CD4-positive, alpha-beta T cell (primary cell): Measurements from ENCODE around the gene TTBK1. TPM values are rescaled to one million over a fixed set of nuclear protein-coding genes. Genes with fewer than 3 reads are reported as not detected.

Experiments
- ATAC-seq: fragments of 200-7000 bp; cut with Tn5 transposase; one replicate; pipeline ENCODE4 v1.10.0; 2022; ENCODE audit warnings: mild to moderate bottlenecking; ENCODE audit not compliant: poor library complexity
- CTCF ChIA-PET: fragments of 350-600 bp; sonication (Branson Sonifier 250); formaldehyde crosslinking; loops from one replicate; lab custom pipeline; 2021; ENCODE audit warnings: antibody characterized with exemption, inconsistent platforms; lab: Charles Lee
- POLR2A ChIA-PET: fragments of 350-600 bp; sonication (Branson Sonifier 250); formaldehyde crosslinking; loops from one replicate; lab custom pipeline; 2021; ENCODE audit warnings: antibody characterized with exemption, inconsistent platforms; lab: Charles Lee
- DNase-seq, 14 experiments: peaks; one replicate each; pipeline ENCODE4 v3.0.0-alpha.2; 2013 to 2020; ENCODE audit warnings: mixed read lengths in 2 of 14
- H3K27ac ChIP-seq, 2 donors: one replicate each; pipeline versions ENCODE4 v1.5.1 to v1.7.0; 2013; ENCODE audit warnings: low read length in 2 of 2, low read depth in 1 of 2, mild to moderate bottlenecking in 1 of 2
- H3K27me3 ChIP-seq, 2 experiments: 1 replicate in 1 of 2; 2 replicates in 1 of 2; pipeline versions ENCODE4 v1.6.1 to v1.7.0; 2013; ENCODE audit warnings: low read length in 2 of 2, control low read depth in 1 of 2, mild to moderate bottlenecking in 1 of 2, moderate library complexity in 1 of 2; ENCODE audit not compliant: insufficient read depth in 2 of 2, control insufficient read depth in 1 of 2
- H3K36me3 ChIP-seq: one replicate; pipeline ENCODE4 v1.6.1; 2013; ENCODE audit warnings: low read length, control low read depth; ENCODE audit not compliant: insufficient read depth
- H3K4me1 ChIP-seq: one replicate; pipeline ENCODE4 v1.6.1; 2013; ENCODE audit warnings: low read length, control low read depth; ENCODE audit not compliant: insufficient read depth
- H3K4me3 ChIP-seq: one replicate; pipeline ENCODE4 v1.5.1; 2013; ENCODE audit warnings: mild to moderate bottlenecking, low read length, moderate library complexity
- H3K9me3 ChIP-seq, 2 experiments: 1 replicate in 1 of 2; 2 replicates in 1 of 2; pipeline versions ENCODE4 v1.6.1 to v1.7.0; 2013; ENCODE audit warnings: low read length in 2 of 2, mild to moderate bottlenecking in 2 of 2, control low read depth in 1 of 2, moderate library complexity in 1 of 2; ENCODE audit not compliant: control insufficient read depth in 1 of 2, insufficient read depth in 1 of 2
- H3K27ac Mint-ChIP-seq: one replicate; pipeline ENCODE4 v1.8.0; 2020; ENCODE audit warnings: mixed read lengths
- H3K27me3 Mint-ChIP-seq: one replicate; pipeline ENCODE4 v1.8.0; 2021; ENCODE audit warnings: mixed read lengths
- H3K36me3 Mint-ChIP-seq: one replicate; pipeline ENCODE4 v1.8.0; 2021; ENCODE audit warnings: low read depth, mixed read lengths
- H3K4me1 Mint-ChIP-seq: one replicate; pipeline ENCODE4 v1.8.0; 2021; ENCODE audit warnings: low read depth, mixed read lengths
- H3K4me3 Mint-ChIP-seq: one replicate; pipeline ENCODE4 v1.8.0; 2020; ENCODE audit warnings: mild to moderate bottlenecking, mixed read lengths
- H3K9me3 Mint-ChIP-seq: one replicate; pipeline ENCODE4 v1.8.0; 2020; ENCODE audit warnings: mixed read lengths
- intact Hi-C, 2 experiments: fragments of 100-400 bp; cut with DNase I in 1 of 2; cut with micrococcal nuclease in 1 of 2; formaldehyde crosslinking; loops; one replicate each; pipeline versions ENCODE4 v1.15.1 to v1.9.0; 2023 to 2025; cut with DNase I, micrococcal nuclease
- total RNA-seq, 174 experiments: library from RNA in 2 of 174; stranded (reverse) in 2 of 174; gene quantifications; one replicate each; pipeline ENCODE4 v1.2.3 and lab custom pipeline; 2021 to 2026
- TF ChIP-seq, protein P1 (sequence below): fragments of 200-600 bp; IDR thresholded peaks from one replicate; pipeline ENCODE4 v1.8.0; 2022; ENCODE audit warnings: antibody characterized with exemption, mild to moderate bottlenecking

TTBK1 gene
- total RNA-seq, 2 experiments from 2014 or later = not detected

DNA sequence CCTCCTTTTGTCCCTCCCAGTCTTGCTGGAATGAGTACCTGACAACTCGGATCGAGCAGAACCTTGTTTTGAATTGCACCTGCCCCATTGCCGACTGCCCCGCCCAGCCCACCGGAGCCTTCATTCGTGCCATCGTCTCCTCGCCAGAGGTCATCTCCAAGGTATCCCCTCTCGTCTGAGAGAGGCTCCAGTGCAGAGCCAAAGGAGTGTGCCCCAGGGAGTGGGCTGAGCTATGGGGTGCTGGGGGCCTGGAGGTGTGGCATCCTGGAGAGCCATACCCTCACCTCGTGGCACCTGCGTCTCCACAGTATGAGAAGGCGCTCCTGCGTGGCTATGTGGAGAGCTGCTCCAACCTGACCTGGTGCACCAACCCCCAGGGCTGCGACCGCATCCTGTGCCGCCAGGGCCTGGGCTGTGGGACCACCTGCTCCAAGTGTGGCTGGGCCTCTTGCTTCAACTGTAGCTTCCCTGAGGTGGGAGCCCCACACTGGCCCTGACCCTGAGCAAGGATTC is 22.8 kb upstream of the TTBK1 start:
- Histone ChIP-seq H3K36me3 (peaks cover 31% of the 10 kb centered on the region), H3K27me3 (no peaks in the 10 kb centered on the region), H3K27ac (no peak overlapping the region), H3K9me3 (no peaks in the 10 kb centered on the region), H3K4me3 (no peak overlapping the region), H3K4me1 (peaks cover 48% of the 10 kb centered on the region)
- DNase-seq (peak in 1 of 14 experiments; percentile 27), ATAC-seq (no peak)
- TF ChIP-seq, protein P1, sequence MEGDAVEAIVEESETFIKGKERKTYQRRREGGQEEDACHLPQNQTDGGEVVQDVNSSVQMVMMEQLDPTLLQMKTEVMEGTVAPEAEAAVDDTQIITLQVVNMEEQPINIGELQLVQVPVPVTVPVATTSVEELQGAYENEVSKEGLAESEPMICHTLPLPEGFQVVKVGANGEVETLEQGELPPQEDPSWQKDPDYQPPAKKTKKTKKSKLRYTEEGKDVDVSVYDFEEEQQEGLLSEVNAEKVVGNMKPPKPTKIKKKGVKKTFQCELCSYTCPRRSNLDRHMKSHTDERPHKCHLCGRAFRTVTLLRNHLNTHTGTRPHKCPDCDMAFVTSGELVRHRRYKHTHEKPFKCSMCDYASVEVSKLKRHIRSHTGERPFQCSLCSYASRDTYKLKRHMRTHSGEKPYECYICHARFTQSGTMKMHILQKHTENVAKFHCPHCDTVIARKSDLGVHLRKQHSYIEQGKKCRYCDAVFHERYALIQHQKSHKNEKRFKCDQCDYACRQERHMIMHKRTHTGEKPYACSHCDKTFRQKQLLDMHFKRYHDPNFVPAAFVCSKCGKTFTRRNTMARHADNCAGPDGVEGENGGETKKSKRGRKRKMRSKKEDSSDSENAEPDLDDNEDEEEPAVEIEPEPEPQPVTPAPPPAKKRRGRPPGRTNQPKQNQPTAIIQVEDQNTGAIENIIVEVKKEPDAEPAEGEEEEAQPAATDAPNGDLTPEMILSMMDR = no peak
- ChIA-PET CTCF (interaction anchor here (1.6 kb wide), 1 partner anchor 9 kb away, joined by 6 read pairs; the partner anchor contains the start of gene DNPH1), POLR2A (no interaction called here)
- no peaks in the 10 kb centered on the region for H3K9me3 Mint-ChIP-seq
- peaks cover 47% of the 10 kb centered on the region for H3K4me1 Mint-ChIP-seq
- no peaks in the 10 kb centered on the region for H3K27me3 Mint-ChIP-seq
- intact Hi-C loops = loop anchor here in 1 of 2 experiments (5.0 kb wide), 2 partner anchors 33 to 48 kb away; partner anchors contain the start of gene SRF
- peak overlapping the region; percentile 100 for H3K27ac Mint-ChIP-seq
- no peak overlapping the region for H3K4me3 Mint-ChIP-seq
- peaks cover 67% of the 10 kb centered on the region for H3K36me3 Mint-ChIP-seq

DNA sequence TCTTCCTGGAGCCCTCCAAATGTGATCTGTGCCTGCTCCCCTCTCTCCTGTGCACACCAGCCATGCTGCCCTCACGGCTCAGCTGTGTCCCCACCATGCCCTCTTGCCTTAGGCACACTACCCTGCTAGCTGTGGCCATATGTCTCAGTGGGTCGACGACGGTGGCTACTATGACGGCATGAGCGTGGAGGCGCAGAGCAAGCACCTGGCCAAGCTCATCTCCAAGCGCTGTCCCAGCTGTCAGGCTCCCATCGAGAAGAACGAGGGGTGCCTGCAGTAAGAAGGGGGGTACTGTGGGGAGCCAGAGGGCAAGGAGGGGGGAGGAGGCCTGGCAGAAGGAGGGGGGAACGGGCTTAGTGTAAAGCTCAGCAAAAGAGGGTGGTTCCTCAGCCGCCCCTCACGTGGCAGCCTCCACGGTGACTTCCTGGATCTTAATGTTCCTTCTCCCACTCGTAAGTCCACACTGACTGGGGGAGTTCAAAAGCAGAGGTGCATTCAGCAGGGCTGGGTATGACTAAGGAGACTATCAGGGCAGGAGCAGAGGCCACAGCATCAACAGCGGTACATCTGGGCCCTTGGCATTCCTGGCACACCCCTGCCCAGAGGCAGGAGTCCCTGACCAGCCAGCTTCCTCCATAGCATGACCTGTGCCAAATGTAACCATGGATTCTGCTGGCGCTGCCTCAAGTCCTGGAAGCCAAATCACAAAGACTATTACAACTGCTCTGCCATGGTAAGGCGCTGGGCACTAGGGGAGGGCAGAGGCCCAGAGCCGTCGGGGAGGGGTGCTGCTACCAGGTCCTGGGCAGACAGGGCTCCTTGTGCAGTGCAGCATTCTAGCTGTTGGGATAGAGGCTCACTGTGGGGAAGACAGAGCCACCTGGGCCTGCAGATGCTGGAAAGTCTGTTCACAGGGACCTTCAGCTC is 22.0 kb upstream of the TTBK1 start:
- H3K36me3 Mint-ChIP-seq = peaks cover 64% of the 10 kb centered on the region
- H3K27ac Mint-ChIP-seq = peak overlapping the region; percentile 100
- no peak overlapping the region for H3K4me3 ChIP-seq
- peaks cover 54% of the 10 kb centered on the region for H3K4me1 Mint-ChIP-seq
- H3K4me1 ChIP-seq = peaks cover 56% of the 10 kb centered on the region
- ATAC-seq (no peak), DNase-seq (peak in 1 of 14 experiments; percentile 28)
- POLR2A ChIA-PET = no interaction called here
- H3K4me3 Mint-ChIP-seq = no peak overlapping the region
- CTCF ChIA-PET = interaction anchor here (1.6 kb wide), 1 partner anchor 8 kb away, joined by 6 read pairs; the partner anchor contains the start of gene DNPH1
- no peaks in the 10 kb centered on the region for H3K9me3 ChIP-seq
- intact Hi-C loops = loop anchor here in 1 of 2 experiments (5.0 kb wide), 2 partner anchors 34 to 49 kb away; partner anchors contain the start of gene SRF
- TF ChIP-seq, protein P1 = no peak
- H3K27me3 ChIP-seq = no peaks in the 10 kb centered on the region
- H3K27ac ChIP-seq = peak overlapping the region in 1 of 2 donors; percentile 29
- H3K36me3 ChIP-seq = peaks cover 23% of the 10 kb centered on the region
- no peaks in the 10 kb centered on the region for H3K27me3 Mint-ChIP-seq
- H3K9me3 Mint-ChIP-seq = no peaks in the 10 kb centered on the region

DNA sequence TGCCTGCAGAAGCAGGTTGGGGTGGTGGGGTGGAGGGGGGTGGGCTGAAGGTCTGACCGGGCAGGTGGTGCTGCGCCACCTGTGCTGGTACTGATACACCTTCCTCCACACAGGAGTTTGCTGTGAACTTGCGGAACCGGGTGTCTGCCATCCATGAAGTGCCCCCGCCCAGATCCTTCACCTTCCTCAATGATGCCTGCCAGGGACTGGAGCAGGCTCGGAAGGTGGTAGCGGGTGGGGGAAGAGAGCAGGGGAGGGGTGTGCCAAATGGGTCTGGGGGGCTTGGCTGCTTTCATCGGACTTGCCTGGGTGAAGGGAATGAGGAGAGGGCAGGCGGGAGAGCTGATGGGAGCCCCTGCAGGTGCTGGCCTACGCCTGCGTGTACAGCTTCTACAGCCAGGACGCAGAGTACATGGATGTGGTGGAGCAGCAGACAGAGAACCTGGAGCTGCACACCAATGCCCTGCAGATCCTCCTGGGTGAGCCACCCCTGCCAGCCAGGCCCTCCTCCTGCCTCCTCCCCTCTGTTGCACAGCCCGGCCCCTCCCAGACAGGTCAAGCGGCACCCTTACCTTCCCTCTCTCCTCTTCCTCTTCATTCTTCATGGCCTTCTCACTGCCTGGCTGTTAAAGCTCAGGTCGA is 20.7 kb upstream of the TTBK1 start:
- Histone ChIP-seq H3K27ac (peak overlapping the region in 1 of 2 donors; percentile 98), H3K9me3 (no peaks in the 10 kb centered on the region), H3K4me3 (no peak overlapping the region), H3K4me1 (peaks cover 61% of the 10 kb centered on the region), H3K27me3 (no peaks in the 10 kb centered on the region), H3K36me3 (peaks cover 16% of the 10 kb centered on the region)
- Mint-ChIP-seq H3K9me3 (no peaks in the 10 kb centered on the region), H3K4me3 (no peak overlapping the region), H3K4me1 (peaks cover 61% of the 10 kb centered on the region), H3K27me3 (no peaks in the 10 kb centered on the region), H3K27ac (peak overlapping the region; percentile 100), H3K36me3 (peaks cover 56% of the 10 kb centered on the region)
- CTCF ChIA-PET = no interaction called here
- intact Hi-C loops = loop anchor here in 1 of 2 experiments (5.0 kb wide), 2 partner anchors 35 to 50 kb away; partner anchors contain the start of gene SRF
- TF ChIP-seq, protein P1 = no peak
- ATAC-seq (no peak), DNase-seq (peak in 2 of 14 experiments; percentile 34 to 35)
- POLR2A ChIA-PET = no interaction called here
